ENCODE results near the gene REEP3. TPM values are rescaled to one million over a fixed set of nuclear protein-coding genes. Genes with fewer than 3 reads are reported as not detected.
"Not testable (repeated sequence)": the region's sequence is repeated elsewhere in the genome, so short reads cannot be mapped to it uniquely, and the experiment has no call there.

The REEP3 gene
- total and polyA plus RNA-seq, 2 experiments from 2014 or later: 69.9 to 72.1 TPM

DNA sequence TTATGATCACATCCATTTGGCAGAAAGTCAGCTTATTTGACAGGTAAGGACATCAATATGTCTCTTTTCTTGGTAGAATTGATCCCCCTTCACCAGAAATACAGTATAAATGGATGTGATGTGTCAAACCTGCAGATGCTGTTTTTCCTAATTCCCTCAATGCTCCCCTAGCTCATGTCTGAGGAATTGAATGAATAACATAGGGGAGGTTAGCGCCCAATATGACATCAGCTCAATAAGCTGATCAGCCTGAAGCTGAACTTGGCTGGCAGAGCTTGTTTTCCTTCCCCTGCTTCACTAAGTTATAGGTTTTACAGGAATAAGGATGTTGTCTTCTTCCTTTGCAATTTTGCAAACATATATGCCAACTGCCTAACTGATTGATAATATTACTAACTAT, 132.5 kb downstream of the REEP3 start:
- in situ Hi-C loops (cut with MboI): no loop called here
- no peaks in the 10 kb centered on the region for H3K4me1 ChIP-seq (ENCODE audit: insufficient read depth)
- no peak overlapping the region for H3K9ac ChIP-seq
- H3F3A ChIP-seq (ENCODE audit: insufficient read depth): no peaks in the 10 kb centered on the region
- H2AFZ ChIP-seq: no peak overlapping the region
- no peak overlapping the region for H3K4me3 ChIP-seq
- H3K36me3 ChIP-seq (ENCODE audit: low read depth): no peaks in the 10 kb centered on the region
- H3K9me3 ChIP-seq (ENCODE audit: low read depth): no peaks in the 10 kb centered on the region
- H3K27me3 ChIP-seq (replicated peaks; ENCODE audit: insufficient read depth): no peaks in the 10 kb centered on the region
- no peaks in the 10 kb centered on the region for H3K9me2 ChIP-seq (ENCODE audit: insufficient read depth)
- DNase-seq: no peak
- no peaks in the 10 kb centered on the region for H3K79me2 ChIP-seq (ENCODE audit: insufficient read depth)
- H3K27ac ChIP-seq: no peak overlapping the region
- no peaks in the 10 kb centered on the region for H4K20me1 ChIP-seq (ENCODE audit: insufficient read depth)
- 50 to 63% methylated on average over 1 of the region's 1 CpG for WGBS, 2 experiments (ENCODE audit: low coverage in 1 of 2, low lambda C conversion rate in 2 of 2, missing lambda C conversion rate in 2 of 2)
- no peak overlapping the region for H3K4me2 ChIP-seq (ENCODE audit: unreplicated experiment)
- no peak for TF ChIP-seq EZH2phosphoT487 (IDR thresholded peaks at IDR 0.05; ENCODE audit: insufficient read depth, low read depth)
- no peak for TF ChIP-seq EZH2 (IDR thresholded peaks at IDR 0.05; ENCODE audit: insufficient read depth, poor library complexity, severe bottlenecking)

DNA sequence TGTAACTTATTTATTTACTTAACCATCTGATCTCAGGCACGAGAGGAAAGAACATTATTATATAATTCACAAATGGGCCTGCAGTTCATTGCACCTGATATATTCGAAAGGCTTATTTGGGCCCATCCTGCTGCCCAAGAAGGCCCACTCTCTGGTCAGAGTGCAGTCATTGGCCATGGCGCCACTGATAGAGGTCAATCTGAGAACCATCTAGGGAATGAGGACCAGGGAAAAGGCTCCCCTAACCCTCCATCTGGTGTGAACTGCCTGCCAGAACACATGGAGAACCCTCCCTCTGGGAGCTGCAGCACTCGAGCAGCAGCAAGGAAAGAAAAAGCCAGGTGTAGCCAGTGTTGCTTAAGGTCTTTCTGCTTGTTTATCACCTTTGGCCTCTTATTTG, 136.6 kb downstream of the REEP3 start:
- Histone ChIP-seq H3K27ac (no peak overlapping the region), H3K4me3 (no peak overlapping the region), H3K79me2 (ENCODE audit: insufficient read depth) (no peaks in the 10 kb centered on the region), H3F3A (ENCODE audit: insufficient read depth) (no peaks in the 10 kb centered on the region), H3K4me2 (ENCODE audit: unreplicated experiment) (no peak overlapping the region), H3K4me1 (ENCODE audit: insufficient read depth) (no peaks in the 10 kb centered on the region), H3K27me3 (replicated peaks; ENCODE audit: insufficient read depth) (no peaks in the 10 kb centered on the region), H4K20me1 (ENCODE audit: insufficient read depth) (no peaks in the 10 kb centered on the region), H3K36me3 (ENCODE audit: low read depth) (no peaks in the 10 kb centered on the region), H3K9me3 (ENCODE audit: low read depth) (no peaks in the 10 kb centered on the region), H2AFZ (no peak overlapping the region), H3K9ac (no peak overlapping the region), H3K9me2 (ENCODE audit: insufficient read depth) (no peaks in the 10 kb centered on the region)
- in situ Hi-C loops (cut with MboI): no loop called here
- DNase-seq: no peak
- 53 to 62% methylated on average over 3 to 4 of the region's 4 CpGs for WGBS, 2 experiments (ENCODE audit: low coverage in 1 of 2, low lambda C conversion rate in 2 of 2, missing lambda C conversion rate in 2 of 2)
- no peak for TF ChIP-seq EZH2phosphoT487 (IDR thresholded peaks at IDR 0.05; ENCODE audit: insufficient read depth, low read depth)
- no peak for TF ChIP-seq EZH2 (IDR thresholded peaks at IDR 0.05; ENCODE audit: insufficient read depth, poor library complexity, severe bottlenecking)

DNA sequence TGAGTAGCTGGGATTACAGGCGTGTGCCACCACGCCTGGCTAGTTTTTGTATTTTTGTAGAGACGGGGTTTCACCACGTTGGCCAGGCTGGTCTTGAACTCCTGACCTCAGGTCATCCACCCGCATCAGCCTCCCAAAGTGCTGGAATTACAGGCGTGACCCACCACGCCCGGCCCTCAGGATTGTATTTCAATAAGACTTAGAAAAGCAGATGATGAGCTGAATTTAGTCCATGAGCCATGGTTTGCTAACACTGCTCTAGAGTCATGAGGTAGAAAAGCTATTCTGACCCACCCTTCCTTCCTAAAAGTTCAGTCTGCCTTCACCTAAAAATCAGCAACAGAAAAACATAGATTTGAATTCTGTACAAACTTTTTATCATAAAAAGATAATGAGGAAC, 139.7 kb downstream of the REEP3 start:
- WGBS, 2 experiments (ENCODE audit: low coverage in 1 of 2, low lambda C conversion rate in 2 of 2, missing lambda C conversion rate in 2 of 2): 83 to 96% methylated on average over 8 of the region's 8 CpGs
- in situ Hi-C loops (cut with MboI); DNase-seq: not testable (repeated sequence)

DNA sequence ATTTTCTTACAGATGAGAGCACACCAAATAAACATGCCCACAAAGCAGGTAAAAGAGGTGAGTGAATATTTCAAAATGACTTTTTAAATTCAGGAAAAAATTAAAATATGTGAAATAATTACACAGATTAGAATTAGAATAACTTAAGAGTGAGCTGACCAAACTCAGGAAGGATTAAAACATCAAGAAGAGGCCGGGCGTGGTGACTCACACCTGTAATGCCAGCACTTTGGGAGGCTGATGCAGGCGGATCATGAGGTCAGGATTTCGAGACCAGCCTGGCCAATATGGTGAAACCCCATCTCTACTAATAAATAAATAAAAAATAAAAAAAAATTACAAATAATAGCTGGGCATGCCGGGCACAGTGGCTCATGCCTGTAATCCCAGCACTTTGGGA, 140.1 kb downstream of the REEP3 start:
- no peak for TF ChIP-seq EZH2phosphoT487 (IDR thresholded peaks at IDR 0.05; ENCODE audit: insufficient read depth, low read depth)
- no peak for TF ChIP-seq EZH2 (IDR thresholded peaks at IDR 0.05; ENCODE audit: insufficient read depth, poor library complexity, severe bottlenecking)
- H3F3A ChIP-seq (ENCODE audit: insufficient read depth): no peaks in the 10 kb centered on the region
- H3K79me2 ChIP-seq (ENCODE audit: insufficient read depth): no peaks in the 10 kb centered on the region
- H4K20me1 ChIP-seq (ENCODE audit: insufficient read depth): no peaks in the 10 kb centered on the region
- H3K4me2 ChIP-seq (ENCODE audit: unreplicated experiment): no peak overlapping the region
- 87 to 93% methylated on average over 5 of the region's 5 CpGs for WGBS, 2 experiments (ENCODE audit: low coverage in 1 of 2, low lambda C conversion rate in 2 of 2, missing lambda C conversion rate in 2 of 2)
- H2AFZ ChIP-seq: no peak overlapping the region
- no peak overlapping the region for H3K4me3 ChIP-seq
- no peaks in the 10 kb centered on the region for H3K9me3 ChIP-seq (ENCODE audit: low read depth)
- no peak overlapping the region for H3K9ac ChIP-seq
- no peaks in the 10 kb centered on the region for H3K9me2 ChIP-seq (ENCODE audit: insufficient read depth)
- no peaks in the 10 kb centered on the region for H3K4me1 ChIP-seq (ENCODE audit: insufficient read depth)
- in situ Hi-C loops (cut with MboI): no loop called here
- peak; percentile 5 for DNase-seq
- H3K27me3 ChIP-seq (replicated peaks; ENCODE audit: insufficient read depth): no peaks in the 10 kb centered on the region
- H3K27ac ChIP-seq: no peak overlapping the region
- H3K36me3 ChIP-seq (ENCODE audit: low read depth): no peaks in the 10 kb centered on the region

More for the DNA sequence above, 139.7 kb downstream of the REEP3 start:
- H3K9me2 ChIP-seq (ENCODE audit: insufficient read depth); H3K36me3 ChIP-seq (ENCODE audit: low read depth); H3K27ac ChIP-seq; H3K9ac ChIP-seq; H3K4me1 ChIP-seq (ENCODE audit: insufficient read depth); H3K4me3 ChIP-seq; H3K4me2 ChIP-seq (ENCODE audit: unreplicated experiment); H3K9me3 ChIP-seq (ENCODE audit: low read depth); H3K27me3 ChIP-seq (replicated peaks; ENCODE audit: insufficient read depth); H2AFZ ChIP-seq; H3F3A ChIP-seq (ENCODE audit: insufficient read depth); H4K20me1 ChIP-seq (ENCODE audit: insufficient read depth); H3K79me2 ChIP-seq (ENCODE audit: insufficient read depth): not testable (repeated sequence)

DNA sequence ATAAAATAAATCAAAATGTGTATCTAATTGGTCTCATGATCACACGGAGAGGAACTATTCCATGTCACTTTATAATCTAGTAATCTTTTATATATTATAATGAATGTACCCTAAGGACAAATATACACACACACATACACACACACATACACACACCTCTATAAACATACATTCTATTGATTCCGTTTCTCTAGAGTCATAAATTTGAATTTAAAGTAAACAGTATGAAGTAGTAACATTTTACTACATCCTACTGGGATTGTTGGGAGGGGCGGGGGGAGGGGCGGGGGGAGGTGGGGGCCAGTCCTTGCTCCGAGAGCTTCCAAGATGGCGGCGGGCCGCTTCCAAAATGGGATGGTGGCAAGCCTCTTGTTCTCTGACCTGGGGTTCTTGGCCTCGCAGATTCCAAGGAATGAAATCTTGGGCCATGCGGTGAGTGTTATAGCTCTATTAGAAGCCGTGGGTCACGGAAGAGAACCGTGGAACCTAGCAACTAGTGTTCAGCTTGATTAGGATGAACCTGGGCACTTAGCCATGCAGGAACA, 143.2 kb downstream of the REEP3 start:
- in situ Hi-C loops (cut with MboI): no loop called here
- WGBS, 2 experiments (ENCODE audit: low coverage in 1 of 2, low lambda C conversion rate in 2 of 2, missing lambda C conversion rate in 2 of 2): 91 to 96% methylated on average over 10 to 13 of the region's 13 CpGs

DNA sequence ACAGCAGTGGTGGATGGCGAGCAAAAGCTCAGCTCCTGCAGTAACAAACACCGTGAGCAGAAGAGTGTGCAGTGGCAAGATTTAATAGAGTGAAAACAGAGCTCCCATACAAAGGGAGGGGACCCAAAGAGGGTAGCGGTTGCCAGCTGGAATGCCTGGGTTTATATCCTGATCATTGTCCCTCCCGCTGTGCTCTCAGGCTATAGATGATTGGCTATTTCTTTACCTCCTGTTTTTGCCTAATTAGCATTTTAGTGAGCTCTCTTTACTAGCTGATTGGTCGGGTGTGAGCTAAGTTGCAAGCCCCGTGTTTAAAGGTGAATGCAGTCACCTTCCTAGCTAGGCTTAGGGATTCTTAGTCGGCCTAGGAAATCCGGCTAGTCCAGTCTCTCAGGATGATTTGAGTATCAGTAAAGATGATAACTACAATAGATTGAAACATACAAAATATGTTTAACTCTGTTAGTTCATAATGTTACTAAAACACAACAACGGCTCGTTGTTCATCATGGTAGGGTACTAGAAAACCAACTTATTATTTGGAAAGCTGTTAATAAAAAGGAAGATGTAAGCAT, 143.9 kb downstream of the REEP3 start:
- H3F3A ChIP-seq (ENCODE audit: insufficient read depth): peaks cover 26% of the 10 kb centered on the region
- 88 to 89% methylated on average over 10 of the region's 10 CpGs for WGBS, 2 experiments (ENCODE audit: low coverage in 1 of 2, low lambda C conversion rate in 2 of 2, missing lambda C conversion rate in 2 of 2)
- in situ Hi-C loops (cut with MboI); H3K9ac ChIP-seq; H2AFZ ChIP-seq; DNase-seq; H3K9me3 ChIP-seq (ENCODE audit: low read depth); H4K20me1 ChIP-seq (ENCODE audit: insufficient read depth); H3K27ac ChIP-seq; H3K36me3 ChIP-seq (ENCODE audit: low read depth); H3K4me3 ChIP-seq; H3K27me3 ChIP-seq (replicated peaks; ENCODE audit: insufficient read depth); H3K79me2 ChIP-seq (ENCODE audit: insufficient read depth); H3K9me2 ChIP-seq (ENCODE audit: insufficient read depth); H3K4me2 ChIP-seq (ENCODE audit: unreplicated experiment): not testable (repeated sequence)
- H3K4me1 ChIP-seq (ENCODE audit: insufficient read depth): peaks cover 19% of the 10 kb centered on the region

More for the DNA sequence above, 143.2 kb downstream of the REEP3 start:
- Histone ChIP-seq H4K20me1 (ENCODE audit: insufficient read depth) (no peaks in the 10 kb centered on the region), H3K27ac (no peak overlapping the region), H3F3A (ENCODE audit: insufficient read depth) (peaks cover 25% of the 10 kb centered on the region), H3K4me3 (no peak overlapping the region), H3K4me1 (ENCODE audit: insufficient read depth) (peaks cover 17% of the 10 kb centered on the region), H3K9me2 (ENCODE audit: insufficient read depth) (no peaks in the 10 kb centered on the region), H3K4me2 (ENCODE audit: unreplicated experiment) (no peak overlapping the region), H3K36me3 (ENCODE audit: low read depth) (no peaks in the 10 kb centered on the region), H3K27me3 (replicated peaks; ENCODE audit: insufficient read depth) (no peaks in the 10 kb centered on the region), H2AFZ (no peak overlapping the region), H3K9me3 (ENCODE audit: low read depth) (no peaks in the 10 kb centered on the region), H3K79me2 (ENCODE audit: insufficient read depth) (no peaks in the 10 kb centered on the region), H3K9ac (no peak overlapping the region)
- TF ChIP-seq EZH2 (IDR thresholded peaks at IDR 0.05; ENCODE audit: insufficient read depth, poor library complexity, severe bottlenecking) (no peak), EZH2phosphoT487 (IDR thresholded peaks at IDR 0.05; ENCODE audit: insufficient read depth, low read depth) (no peak)
- no peak for DNase-seq
